ENCODE data around the gene IL25.

GRCh38 chr14:23406244-23406643 lies 33.6 kb downstream of the IL25 start:
- TF ChIP-seq EZH2phosphoT487 (IDR thresholded peaks at IDR 0.05; ENCODE audit: low read length) (no peak), CTCF (IDR thresholded peaks at IDR 0.05; ENCODE audit: low read length) (no peak)

Data from MM.1S (cell line).